SU-DHL-6 (cell line): ENCODE results near the gene SPECC1.

Source experiments
- H2AFZ ChIP-seq: fragments of 200-600 bp; sonication (generic); 2 replicates; pipeline ENCODE4 v1.6.1; 2014; ENCODE audit warnings: low read depth, mild to moderate bottlenecking, moderate library complexity, mixed read lengths, antibody characterized with exemption, low read length; ENCODE audit not compliant: severe bottlenecking
- H3F3A ChIP-seq: fragments of 200-600 bp; shearing (Covaris generic); 2 replicates; pipeline ENCODE4 v1.6.0; 2016; ENCODE audit warnings: antibody characterized with exemption, mild to moderate bottlenecking; ENCODE audit not compliant: insufficient read depth
- H3K27ac ChIP-seq: fragments of 200-600 bp; sonication (generic); 2 replicates; pipeline ENCODE4 v1.5.1; 2016; ENCODE audit warnings: low read depth, mild to moderate bottlenecking, low read length, moderate library complexity, mixed read lengths
- H3K27me3 ChIP-seq: fragments of 200-600 bp; sonication (generic), shearing (Covaris generic); 2 replicates; pipeline ENCODE4 v1.6.0; 2014; ENCODE audit warnings: mild to moderate bottlenecking, low read length
- H3K36me3 ChIP-seq: fragments of 200-600 bp; sonication (generic); 2 replicates; pipeline ENCODE4 v1.6.1; 2014; ENCODE audit warnings: mild to moderate bottlenecking, low read length, mixed read lengths
- H3K4me2 ChIP-seq: fragments of 300-600, 200-600 bp; shearing (Covaris generic), sonication (generic); 2 replicates; pipeline ENCODE4 v1.6.0; 2014; ENCODE audit warnings: low read length, low read depth, mild to moderate bottlenecking; ENCODE audit not compliant: poor library complexity, severe bottlenecking
- H3K4me3 ChIP-seq: fragments of 200-600 bp; sonication (generic); 2 replicates; pipeline ENCODE4 v1.5.1; 2014; ENCODE audit warnings: antibody characterized with exemption, low read length, mild to moderate bottlenecking, mixed read lengths; ENCODE audit not compliant: insufficient read depth, poor library complexity, severe bottlenecking
- H3K79me2 ChIP-seq: fragments of 200-600 bp; sonication (generic); 2 replicates; pipeline ENCODE4 v1.6.1; 2014; ENCODE audit warnings: mild to moderate bottlenecking, low read length, moderate library complexity; ENCODE audit not compliant: insufficient read depth
- H3K9ac ChIP-seq: fragments of 200-600 bp; sonication (generic); 2 replicates; pipeline ENCODE4 v1.7.0; 2014; ENCODE audit warnings: mild to moderate bottlenecking, low read length
- H3K9me2 ChIP-seq: fragments of 200-600 bp; sonication (generic); replicated peaks from 2 replicates; pipeline ENCODE4 v1.6.1; 2014; ENCODE audit warnings: low read length; ENCODE audit not compliant: insufficient read depth
- H3K9me3 ChIP-seq: fragments of 200-600 bp; sonication (generic); 2 replicates; pipeline ENCODE4 v1.6.1; 2014; ENCODE audit warnings: low read length, mixed read lengths; ENCODE audit not compliant: insufficient read depth
- H4K20me1 ChIP-seq: fragments of 200-600 bp; sonication (generic); 2 replicates; pipeline ENCODE4 v1.6.1; 2014; ENCODE audit warnings: low read depth, mild to moderate bottlenecking, antibody characterized with exemption, low read length, moderate library complexity, mixed read lengths
- EZH2phosphoT487 ChIP-seq: fragments of 200-600 bp; sonication (generic), shearing (Covaris generic); conservative IDR thresholded peaks from 2 replicates; pipeline ENCODE4 v1.6.1; 2018; ENCODE audit warnings: mild to moderate bottlenecking, antibody characterized with exemption, low read length, moderate library complexity, mixed read lengths
- TF ChIP-seq, protein P1 (sequence below): fragments of 200-600 bp; sonication (generic); IDR thresholded peaks from one replicate; pipeline ENCODE4 v1.5.1; 2017; ENCODE audit warnings: antibody characterized with exemption, mild to moderate bottlenecking, low read length, moderate library complexity; ENCODE audit not compliant: insufficient read depth, poor library complexity, severe bottlenecking

SPECC1 gene

DNA sequence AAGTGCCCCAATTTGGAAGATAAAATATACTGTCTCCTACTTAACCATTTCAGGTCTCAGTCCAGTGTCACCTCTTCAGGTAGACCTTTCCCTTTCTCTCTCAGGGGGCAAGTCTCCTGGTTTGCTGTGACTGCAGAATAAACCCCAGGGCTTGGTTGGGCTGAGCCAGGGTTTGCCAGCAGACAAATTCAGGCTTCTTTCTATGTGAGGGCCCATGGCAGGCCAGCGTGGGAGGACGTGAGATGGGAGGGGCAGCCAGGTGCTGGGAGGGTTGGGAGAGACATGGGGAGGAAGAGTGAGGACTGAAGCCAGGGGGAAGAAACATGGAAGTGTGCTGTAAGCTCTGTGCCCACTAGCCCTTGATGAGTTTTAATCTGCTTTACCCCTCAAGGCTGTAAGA is 163.2 kb downstream of the SPECC1 start:
- H3K27ac ChIP-seq = no peak overlapping the region
- H3K4me2 ChIP-seq = no peak overlapping the region
- no peak overlapping the region for H3K4me3 ChIP-seq
- H3F3A ChIP-seq = no peaks in the 10 kb centered on the region
- no peak overlapping the region for H2AFZ ChIP-seq
- no peaks in the 10 kb centered on the region for H3K79me2 ChIP-seq
- H3K9me2 ChIP-seq = no peaks in the 10 kb centered on the region
- no peak overlapping the region for H3K9ac ChIP-seq
- H3K27me3 ChIP-seq = no peaks in the 10 kb centered on the region
- no peaks in the 10 kb centered on the region for H3K36me3 ChIP-seq
- H3K9me3 ChIP-seq = no peaks in the 10 kb centered on the region
- no peaks in the 10 kb centered on the region for H4K20me1 ChIP-seq
- TF ChIP-seq EZH2phosphoT487 = no peak
- TF ChIP-seq, protein P1, sequence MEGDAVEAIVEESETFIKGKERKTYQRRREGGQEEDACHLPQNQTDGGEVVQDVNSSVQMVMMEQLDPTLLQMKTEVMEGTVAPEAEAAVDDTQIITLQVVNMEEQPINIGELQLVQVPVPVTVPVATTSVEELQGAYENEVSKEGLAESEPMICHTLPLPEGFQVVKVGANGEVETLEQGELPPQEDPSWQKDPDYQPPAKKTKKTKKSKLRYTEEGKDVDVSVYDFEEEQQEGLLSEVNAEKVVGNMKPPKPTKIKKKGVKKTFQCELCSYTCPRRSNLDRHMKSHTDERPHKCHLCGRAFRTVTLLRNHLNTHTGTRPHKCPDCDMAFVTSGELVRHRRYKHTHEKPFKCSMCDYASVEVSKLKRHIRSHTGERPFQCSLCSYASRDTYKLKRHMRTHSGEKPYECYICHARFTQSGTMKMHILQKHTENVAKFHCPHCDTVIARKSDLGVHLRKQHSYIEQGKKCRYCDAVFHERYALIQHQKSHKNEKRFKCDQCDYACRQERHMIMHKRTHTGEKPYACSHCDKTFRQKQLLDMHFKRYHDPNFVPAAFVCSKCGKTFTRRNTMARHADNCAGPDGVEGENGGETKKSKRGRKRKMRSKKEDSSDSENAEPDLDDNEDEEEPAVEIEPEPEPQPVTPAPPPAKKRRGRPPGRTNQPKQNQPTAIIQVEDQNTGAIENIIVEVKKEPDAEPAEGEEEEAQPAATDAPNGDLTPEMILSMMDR = no peak

DNA sequence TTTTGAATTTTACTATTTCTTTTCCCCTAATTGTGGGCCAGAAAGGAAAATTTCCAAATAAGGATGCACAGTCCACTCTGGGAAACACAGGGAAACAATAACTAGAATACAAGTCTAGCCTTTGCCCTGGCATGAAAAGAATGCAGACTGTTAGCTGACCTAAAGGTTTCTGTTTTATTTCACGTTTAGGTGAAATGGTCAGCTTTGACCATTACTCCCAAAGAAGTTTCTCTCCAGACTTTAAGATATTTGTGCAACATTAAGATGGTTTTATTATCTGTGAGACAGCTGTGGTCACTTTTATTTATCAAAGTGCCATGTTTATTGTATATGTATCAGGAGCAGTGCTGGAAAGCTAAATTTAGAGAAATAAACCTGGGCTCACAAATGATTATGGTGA is 163.9 kb downstream of the SPECC1 start:
- no peaks in the 10 kb centered on the region for H3K9me3 ChIP-seq
- no peak overlapping the region for H3K9ac ChIP-seq
- H3K9me2 ChIP-seq = no peaks in the 10 kb centered on the region
- no peaks in the 10 kb centered on the region for H3K27me3 ChIP-seq
- TF ChIP-seq, protein P1 = no peak
- no peak for TF ChIP-seq EZH2phosphoT487
- no peak overlapping the region for H3K27ac ChIP-seq
- H3F3A ChIP-seq = no peaks in the 10 kb centered on the region
- H3K79me2 ChIP-seq = no peaks in the 10 kb centered on the region
- no peak overlapping the region for H2AFZ ChIP-seq
- no peak overlapping the region for H3K4me3 ChIP-seq
- H3K36me3 ChIP-seq = no peaks in the 10 kb centered on the region
- no peak overlapping the region for H3K4me2 ChIP-seq
- no peaks in the 10 kb centered on the region for H4K20me1 ChIP-seq

GRCh38 chr17:20174588-20175265 is 165.6 kb downstream of the SPECC1 start:
- no peak overlapping the region for H3K4me3 ChIP-seq

More at GRCh38 chr17:20174588-20175265, 165.6 kb downstream of the SPECC1 start:
- H3K9me2 ChIP-seq = no peaks in the 10 kb centered on the region
- no peaks in the 10 kb centered on the region for H3F3A ChIP-seq
- H3K9ac ChIP-seq = no peak overlapping the region
- no peaks in the 10 kb centered on the region for H3K27me3 ChIP-seq
- H3K4me2 ChIP-seq = no peak overlapping the region
- H3K36me3 ChIP-seq = no peaks in the 10 kb centered on the region
- no peaks in the 10 kb centered on the region for H3K9me3 ChIP-seq
- no peaks in the 10 kb centered on the region for H4K20me1 ChIP-seq
- H2AFZ ChIP-seq = no peak overlapping the region
- no peak overlapping the region for H3K27ac ChIP-seq
- no peaks in the 10 kb centered on the region for H3K79me2 ChIP-seq
- no peak for TF ChIP-seq EZH2phosphoT487
- TF ChIP-seq, protein P1 = no peak
